Loucy (cell line): ENCODE results near the gene NCOA1.
A peak's percentile ranks its signal among the peaks of the same experiment; 100 is the strongest.

Experiments
- H2AFZ ChIP-seq: fragments of 200-600 bp; sonication (generic); 2 replicates; pipeline ENCODE4 v1.6.0; 2016; ENCODE audit warnings: antibody characterized with exemption, mild to moderate bottlenecking, low read length, moderate library complexity
- H3F3A ChIP-seq: fragments of 200-600 bp; 2 replicates; pipeline ENCODE4 v1.6.0; 2016; ENCODE audit warnings: antibody characterized with exemption, low read depth, mild to moderate bottlenecking
- H3K27me3 ChIP-seq: fragments of 200-600 bp; sonication (generic); 2 replicates; pipeline ENCODE4 v1.6.1; 2014; ENCODE audit warnings: low read length, mild to moderate bottlenecking; ENCODE audit not compliant: insufficient read depth, poor library complexity, severe bottlenecking
- H3K36me3 ChIP-seq: fragments of 200-600 bp; sonication (generic); 2 replicates; pipeline ENCODE4 v1.6.1; 2016; ENCODE audit warnings: low read length; ENCODE audit not compliant: insufficient read depth
- H3K4me1 ChIP-seq: fragments of 200-600 bp; sonication (generic); 2 replicates; pipeline ENCODE4 v1.5.1; 2014; ENCODE audit warnings: low read length, mild to moderate bottlenecking; ENCODE audit not compliant: insufficient read depth, poor library complexity, severe bottlenecking
- H3K4me2 ChIP-seq: fragments of 200-600 bp; sonication (generic); 2 replicates; pipeline ENCODE4 v1.6.0; 2014; ENCODE audit warnings: antibody characterized with exemption, low read length, low read depth, mild to moderate bottlenecking; ENCODE audit not compliant: poor library complexity, severe bottlenecking
- H3K4me3 ChIP-seq: fragments of 200-600 bp; sonication (generic); 2 replicates; pipeline ENCODE4 v1.5.1; 2014; ENCODE audit warnings: low read length, mild to moderate bottlenecking, mixed read lengths; ENCODE audit not compliant: poor library complexity, severe bottlenecking
- H3K79me2 ChIP-seq: fragments of 200-600 bp; sonication (generic); 2 replicates; pipeline ENCODE4 v1.6.1; 2014; ENCODE audit warnings: low read length; ENCODE audit not compliant: insufficient read depth
- H3K9ac ChIP-seq: fragments of 200-600 bp; sonication (generic); 2 replicates; pipeline ENCODE4 v1.6.0; 2014; ENCODE audit warnings: mild to moderate bottlenecking, low read depth, low read length, moderate library complexity; ENCODE audit not compliant: poor library complexity, severe bottlenecking
- H3K9me2 ChIP-seq: fragments of 200-600 bp; sonication (generic); replicated peaks from 2 replicates; pipeline ENCODE4 v1.6.1; 2016; ENCODE audit warnings: low read depth, low read length, mixed read lengths
- H3K9me3 ChIP-seq: fragments of 200-600 bp; sonication (generic); 2 replicates; pipeline ENCODE4 v1.6.1; 2014; ENCODE audit warnings: mild to moderate bottlenecking, antibody characterized with exemption, low read length, low read depth; ENCODE audit not compliant: insufficient read depth
- H4K20me1 ChIP-seq: fragments of 200-600 bp; sonication (generic); 2 replicates; pipeline ENCODE4 v1.6.0; 2014; ENCODE audit warnings: antibody characterized with exemption, low read length, mild to moderate bottlenecking; ENCODE audit not compliant: insufficient read depth, poor library complexity, severe bottlenecking
- EZH2phosphoT487 ChIP-seq: fragments of 200-600 bp; IDR thresholded peaks from 2 replicates; pipeline ENCODE4 v1.6.1; 2018; ENCODE audit warnings: antibody characterized with exemption, mild to moderate bottlenecking, moderate library complexity, borderline replicate concordance
- TF ChIP-seq, protein P1 (sequence below): fragments of 200-600 bp; sonication (generic); conservative IDR thresholded peaks from 2 replicates; pipeline ENCODE4 v1.5.1; 2014; ENCODE audit warnings: mild to moderate bottlenecking, antibody characterized with exemption, low read length

NCOA1 gene

GRCh38 chr2:24491542-24492420, 727 bp downstream of the NCOA1 start:
- Histone ChIP-seq H4K20me1 (peaks cover 22% of the 10 kb centered on the region), H3K9me2 (no peaks in the 10 kb centered on the region), H3K9ac (peak overlapping the region; percentile 61), H3K4me2 (peak overlapping the region; percentile 89), H3K4me1 (peaks cover 56% of the 10 kb centered on the region), H3K79me2 (peaks cover 52% of the 10 kb centered on the region), H3K36me3 (no peaks in the 10 kb centered on the region), H3F3A (0 out of 2 replicates have a peak, but pooled peaks cover 4% of the 10 kb centered on the region), H2AFZ (peak overlapping the region; percentile 62; the same call in 1 of the 2 replicates), H3K27me3 (no peaks in the 10 kb centered on the region), H3K4me3 (peak overlapping the region; percentile 85), H3K9me3 (no peaks in the 10 kb centered on the region)
- TF ChIP-seq, protein P1, sequence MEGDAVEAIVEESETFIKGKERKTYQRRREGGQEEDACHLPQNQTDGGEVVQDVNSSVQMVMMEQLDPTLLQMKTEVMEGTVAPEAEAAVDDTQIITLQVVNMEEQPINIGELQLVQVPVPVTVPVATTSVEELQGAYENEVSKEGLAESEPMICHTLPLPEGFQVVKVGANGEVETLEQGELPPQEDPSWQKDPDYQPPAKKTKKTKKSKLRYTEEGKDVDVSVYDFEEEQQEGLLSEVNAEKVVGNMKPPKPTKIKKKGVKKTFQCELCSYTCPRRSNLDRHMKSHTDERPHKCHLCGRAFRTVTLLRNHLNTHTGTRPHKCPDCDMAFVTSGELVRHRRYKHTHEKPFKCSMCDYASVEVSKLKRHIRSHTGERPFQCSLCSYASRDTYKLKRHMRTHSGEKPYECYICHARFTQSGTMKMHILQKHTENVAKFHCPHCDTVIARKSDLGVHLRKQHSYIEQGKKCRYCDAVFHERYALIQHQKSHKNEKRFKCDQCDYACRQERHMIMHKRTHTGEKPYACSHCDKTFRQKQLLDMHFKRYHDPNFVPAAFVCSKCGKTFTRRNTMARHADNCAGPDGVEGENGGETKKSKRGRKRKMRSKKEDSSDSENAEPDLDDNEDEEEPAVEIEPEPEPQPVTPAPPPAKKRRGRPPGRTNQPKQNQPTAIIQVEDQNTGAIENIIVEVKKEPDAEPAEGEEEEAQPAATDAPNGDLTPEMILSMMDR, result no peak
- TF ChIP-seq EZH2phosphoT487, result no peak

DNA sequence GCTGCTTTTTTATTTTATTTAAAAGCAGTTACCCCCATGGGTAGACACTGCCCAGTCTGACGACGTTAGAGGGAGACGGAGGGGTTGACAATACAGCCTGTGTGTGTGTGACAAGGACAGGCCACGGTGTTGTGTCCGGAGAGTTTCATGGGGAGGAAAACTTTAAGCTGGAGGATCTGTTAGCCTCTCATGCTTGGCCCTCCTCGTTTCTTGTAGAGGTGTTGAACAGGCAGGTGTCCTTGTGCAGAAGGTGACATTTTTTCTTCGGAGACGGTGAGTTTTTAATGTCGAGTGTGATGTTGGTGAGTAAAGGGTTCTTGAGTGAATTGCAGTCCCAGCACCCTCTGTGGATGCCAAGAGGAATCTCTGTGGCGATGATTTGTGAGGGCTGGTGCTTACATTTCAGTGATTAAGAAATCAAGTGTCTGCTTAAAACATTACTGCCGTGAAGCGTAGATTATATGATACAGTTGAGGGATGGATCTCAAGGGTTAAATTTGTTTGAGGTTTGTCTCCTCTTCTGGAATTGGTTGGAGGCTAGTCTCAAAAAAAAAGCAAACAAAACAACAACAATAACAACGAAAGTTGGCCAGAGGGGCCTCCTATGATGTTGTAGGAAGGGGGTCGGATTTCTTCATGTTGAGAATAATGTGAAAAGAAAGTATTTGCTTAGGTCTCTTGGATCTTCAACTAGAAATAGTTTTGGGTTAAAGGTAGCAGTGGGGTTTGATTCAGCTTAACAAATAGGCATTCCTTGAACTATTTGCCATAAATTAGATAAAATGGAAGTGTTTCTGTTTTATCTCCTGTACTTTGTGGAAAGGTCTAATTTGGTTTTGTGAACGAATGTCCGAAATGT, 1.6 kb downstream of the NCOA1 start:
- 0 out of 2 replicates have a peak, but pooled peaks cover 4% of the 10 kb centered on the region for H3F3A ChIP-seq
- no peaks in the 10 kb centered on the region for H3K9me3 ChIP-seq
- peaks cover 22% of the 10 kb centered on the region for H4K20me1 ChIP-seq
- H3K4me3 ChIP-seq, result peak overlapping the region; percentile 85
- no peak for TF ChIP-seq EZH2phosphoT487
- TF ChIP-seq, protein P1, result no peak
- no peaks in the 10 kb centered on the region for H3K27me3 ChIP-seq
- H3K4me1 ChIP-seq, result peaks cover 64% of the 10 kb centered on the region
- peaks cover 61% of the 10 kb centered on the region for H3K79me2 ChIP-seq
- no peaks in the 10 kb centered on the region for H3K9me2 ChIP-seq
- H2AFZ ChIP-seq, result peak overlapping the region; percentile 52; the same call in 1 of the 2 replicates
- no peaks in the 10 kb centered on the region for H3K36me3 ChIP-seq
- peak overlapping the region; percentile 89 for H3K4me2 ChIP-seq
- peak overlapping the region; percentile 61 for H3K9ac ChIP-seq

- H4K20me1 ChIP-seq, result peaks cover 28% of the 10 kb centered on the region
- no peaks in the 10 kb centered on the region for H3K9me2 ChIP-seq
- TF ChIP-seq, protein P1, result no peak
- no peak for TF ChIP-seq EZH2phosphoT487
- H3K4me3 ChIP-seq, result peak overlapping the region; percentile 85
- H3K36me3 ChIP-seq, result no peaks in the 10 kb centered on the region
- H3K4me1 ChIP-seq, result peaks cover 71% of the 10 kb centered on the region
- no peaks in the 10 kb centered on the region for H3K9me3 ChIP-seq
- 0 out of 2 replicates have a peak, but pooled peaks cover 8% of the 10 kb centered on the region for H3F3A ChIP-seq
- peaks cover 71% of the 10 kb centered on the region for H3K79me2 ChIP-seq
- H3K4me2 ChIP-seq, result peak overlapping the region; percentile 89
- H2AFZ ChIP-seq, result no peak overlapping the region
- H3K9ac ChIP-seq, result peak overlapping the region; percentile 61
- H3K27me3 ChIP-seq, result no peaks in the 10 kb centered on the region
Measured at GRCh38 chr2:24493713-24494112, 2.7 kb downstream of the NCOA1 start.
